Measurements from ENCODE around the gene TEKT5. TPM values are rescaled to one million over a fixed set of nuclear protein-coding genes. Genes with fewer than 3 reads are reported as not detected.

Gene TEKT5
- 0.18 TPM in 1 of 5 replicates, not detected in the others for total RNA-seq (2022; extraction: Qiagen RNA extraction)

DNA sequence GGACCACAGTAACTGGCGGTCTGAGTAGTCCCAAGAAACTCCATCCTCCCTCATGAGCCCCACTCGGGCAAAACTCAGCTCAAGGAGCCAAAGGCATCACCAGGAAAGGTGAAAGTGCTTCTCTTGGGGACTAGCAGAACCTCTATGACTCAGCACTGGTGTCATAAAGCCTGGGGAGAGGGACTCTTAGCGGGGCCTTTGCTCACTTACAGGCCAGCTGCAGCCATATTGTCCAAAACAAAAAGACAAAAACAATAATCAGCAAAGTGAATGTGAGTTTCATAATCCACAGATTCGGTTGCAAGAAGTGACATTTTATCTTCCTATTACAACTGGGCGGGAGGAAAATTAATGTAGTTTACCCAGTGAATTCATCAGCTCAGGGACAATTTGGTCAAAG is at the start of gene TEKT5:
TSS of gene TEKT5 (minus strand) at position 101 of the 400 bp plus-strand sequence. CDS start at position 44, 57 bp downstream.

DNA sequence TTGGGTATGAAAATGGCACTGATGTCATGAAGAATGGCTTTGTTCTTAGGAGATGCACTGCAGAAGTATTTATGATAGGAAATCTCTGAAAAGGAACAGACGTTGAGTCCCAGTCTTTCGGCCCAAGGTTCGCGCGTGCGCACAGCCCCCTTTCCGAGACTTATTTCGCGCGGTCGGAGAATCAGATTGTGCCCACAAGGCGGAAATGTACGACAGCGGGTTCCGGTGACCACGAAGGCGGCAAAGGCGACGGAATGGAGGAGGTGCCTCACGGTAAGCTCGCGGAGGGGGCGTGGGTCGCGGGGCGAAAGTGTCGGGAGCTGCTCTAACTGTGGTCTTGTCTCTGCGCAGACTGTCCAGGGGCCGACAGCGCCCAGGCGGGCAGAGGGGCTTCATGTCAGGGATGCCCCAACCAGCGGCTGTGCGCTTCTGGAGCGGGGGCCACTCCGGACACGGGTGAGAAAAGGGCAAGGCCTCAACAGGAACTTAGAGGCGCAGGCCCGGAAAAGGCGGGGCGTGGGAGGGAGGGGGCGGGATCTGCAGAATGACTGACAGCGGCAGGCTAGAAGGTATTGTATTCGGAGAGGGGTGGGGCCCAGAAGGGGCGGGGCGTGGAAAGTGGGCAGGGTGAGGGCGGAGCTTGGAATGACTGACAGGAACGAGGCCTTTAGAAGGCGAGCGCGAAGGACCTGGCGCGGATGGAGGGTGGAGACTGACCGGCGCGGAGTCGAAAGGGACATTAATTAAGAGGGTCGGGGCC is 49.1 kb upstream of the TEKT5 start, which contains the start of gene NUBP1:
TSS of gene NUBP1 (plus strand) at position 233 of the 760 bp plus-strand sequence. CDS start at position 255, 22 bp downstream.

DNA sequence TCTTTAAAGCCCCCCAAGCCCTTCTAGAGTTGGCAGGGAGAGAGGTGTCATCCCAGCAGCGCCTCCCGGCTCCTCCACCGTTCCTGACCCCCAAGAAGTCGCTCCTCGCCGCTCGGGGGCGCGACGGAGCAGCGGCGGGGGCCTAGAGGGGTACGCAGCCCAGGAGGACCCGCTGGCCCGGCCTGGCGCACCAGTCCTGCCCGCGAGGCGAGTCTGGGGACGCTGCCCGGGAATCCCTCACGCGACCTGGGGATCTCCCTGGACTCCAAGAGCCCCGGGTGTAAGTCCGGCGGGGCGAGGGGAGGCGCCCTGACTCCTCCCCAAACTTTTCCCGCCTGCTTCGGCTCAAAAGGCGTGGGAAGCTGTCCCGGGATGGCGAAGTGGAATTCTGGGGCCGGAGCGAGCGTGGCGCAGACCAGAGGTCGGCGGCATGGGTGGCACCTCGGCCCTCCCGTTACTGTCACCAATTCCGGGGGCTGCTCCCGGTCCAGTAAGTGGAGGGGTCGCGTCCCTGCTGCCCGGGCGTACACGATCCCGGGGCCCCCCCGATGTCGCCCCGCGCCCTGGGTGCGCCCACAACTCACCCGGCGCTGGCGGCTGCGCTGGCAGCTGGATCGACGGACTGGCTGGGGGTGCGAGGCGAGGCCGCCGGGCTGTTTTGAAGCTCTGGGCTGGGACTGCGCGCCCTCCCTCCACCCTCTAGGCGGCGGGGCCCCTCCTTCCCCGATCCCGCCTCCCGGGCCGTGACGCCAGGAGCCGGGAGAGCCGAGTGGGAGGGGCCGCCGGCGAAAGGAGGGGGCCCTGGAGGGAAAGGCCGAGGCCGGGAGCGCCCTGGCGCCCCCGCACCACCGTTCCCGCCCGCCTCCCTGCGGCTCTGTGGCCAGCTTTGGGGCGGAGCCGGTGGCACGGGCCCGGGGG is 114.5 kb downstream of the TEKT5 start, which contains the start of gene EMP2:
TSS of gene EMP2 (minus strand) at position 634 of the 918 bp plus-strand sequence. CDS start 32,981 bp downstream, outside the sequence.

Other genes with a start within 250 kb of the TEKT5 start
- gene EMP2, start 114.3 kb downstream of the TEKT5 start, total RNA-seq (2022; extraction: Qiagen RNA extraction): 30.9 to 49.8 TPM (median 42.5 TPM) in 5 replicates
- gene NUBP1, start 48.9 kb upstream of the TEKT5 start, total RNA-seq (2022; extraction: Qiagen RNA extraction): 46.1 to 54.0 TPM (median 46.8 TPM) in 5 replicates
- gene TVP23A, start 123.9 kb upstream of the TEKT5 start, total RNA-seq (2022; extraction: Qiagen RNA extraction): 0.08 to 0.29 TPM (median 0.17 TPM) in 4 of 5 replicates, not detected in the other
- 0.07 to 0.28 TPM (median 0.08 TPM) in 5 replicates for gene CIITA, start 182.3 kb upstream of the TEKT5 start, total RNA-seq (2022; extraction: Qiagen RNA extraction)
- gene DEXI, start 247.5 kb upstream of the TEKT5 start, total RNA-seq (2022; extraction: Qiagen RNA extraction): 37.6 to 47.3 TPM (median 46.4 TPM) in 5 replicates
- 9.3 to 11.5 TPM (median 10.2 TPM) in 5 replicates for gene CLEC16A, start 249.6 kb upstream of the TEKT5 start, total RNA-seq (2022; extraction: Qiagen RNA extraction)

Data from A549 treated with AZD2906 at 1 μM for 4 hours (cell line).